GM12873 (cell line): ENCODE results near the gene CCDC89.

Experiments used
- TF ChIP-seq, protein P1 (sequence below): IDR thresholded peaks from 2 replicates; pipeline ENCODE4 v1.5.1; 2012; ENCODE audit warnings: low read depth, mild to moderate bottlenecking, moderate library complexity, low read length, control low read depth; ENCODE audit not compliant: insufficient read depth; ENCODE audit errors: missing control alignments

CCDC89 gene

DNA sequence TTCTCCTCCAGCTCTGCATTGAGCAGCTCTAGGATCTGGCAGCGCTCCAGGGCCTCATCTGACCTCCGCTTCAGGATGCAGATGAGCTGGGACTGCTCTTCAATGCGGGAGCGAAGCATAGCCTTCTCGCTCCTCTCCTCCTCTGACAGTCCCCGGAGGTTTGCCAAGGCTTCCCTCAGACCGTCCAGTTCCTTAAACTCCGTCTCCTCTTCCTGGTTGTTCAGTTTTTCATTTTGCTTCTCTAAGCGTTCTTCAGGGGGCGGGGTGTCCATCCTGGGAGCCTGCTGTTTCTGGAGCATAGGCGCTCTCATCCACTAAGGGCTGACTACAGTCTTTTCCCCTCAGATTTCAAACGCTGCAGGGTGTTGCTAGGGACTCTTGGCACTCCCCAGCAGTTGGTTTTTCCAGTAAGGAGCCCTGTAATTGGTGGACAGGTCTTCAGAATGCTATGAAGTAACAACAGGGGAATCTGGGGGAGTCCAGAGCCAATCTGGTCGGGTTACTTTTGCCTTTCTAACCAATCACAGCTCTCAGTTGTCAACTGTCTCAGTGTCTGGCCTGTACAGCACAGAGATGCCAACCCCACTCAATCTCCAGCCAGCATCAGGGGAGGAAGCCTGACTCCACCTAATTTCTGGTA, at the start of gene CCDC89:
CCDC89 (minus strand) TSS at position 376 of the 640 bp plus-strand sequence; CDS start at position 311, 65 bp downstream.
- TF ChIP-seq, protein P1, sequence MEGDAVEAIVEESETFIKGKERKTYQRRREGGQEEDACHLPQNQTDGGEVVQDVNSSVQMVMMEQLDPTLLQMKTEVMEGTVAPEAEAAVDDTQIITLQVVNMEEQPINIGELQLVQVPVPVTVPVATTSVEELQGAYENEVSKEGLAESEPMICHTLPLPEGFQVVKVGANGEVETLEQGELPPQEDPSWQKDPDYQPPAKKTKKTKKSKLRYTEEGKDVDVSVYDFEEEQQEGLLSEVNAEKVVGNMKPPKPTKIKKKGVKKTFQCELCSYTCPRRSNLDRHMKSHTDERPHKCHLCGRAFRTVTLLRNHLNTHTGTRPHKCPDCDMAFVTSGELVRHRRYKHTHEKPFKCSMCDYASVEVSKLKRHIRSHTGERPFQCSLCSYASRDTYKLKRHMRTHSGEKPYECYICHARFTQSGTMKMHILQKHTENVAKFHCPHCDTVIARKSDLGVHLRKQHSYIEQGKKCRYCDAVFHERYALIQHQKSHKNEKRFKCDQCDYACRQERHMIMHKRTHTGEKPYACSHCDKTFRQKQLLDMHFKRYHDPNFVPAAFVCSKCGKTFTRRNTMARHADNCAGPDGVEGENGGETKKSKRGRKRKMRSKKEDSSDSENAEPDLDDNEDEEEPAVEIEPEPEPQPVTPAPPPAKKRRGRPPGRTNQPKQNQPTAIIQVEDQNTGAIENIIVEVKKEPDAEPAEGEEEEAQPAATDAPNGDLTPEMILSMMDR: no peak

DNA sequence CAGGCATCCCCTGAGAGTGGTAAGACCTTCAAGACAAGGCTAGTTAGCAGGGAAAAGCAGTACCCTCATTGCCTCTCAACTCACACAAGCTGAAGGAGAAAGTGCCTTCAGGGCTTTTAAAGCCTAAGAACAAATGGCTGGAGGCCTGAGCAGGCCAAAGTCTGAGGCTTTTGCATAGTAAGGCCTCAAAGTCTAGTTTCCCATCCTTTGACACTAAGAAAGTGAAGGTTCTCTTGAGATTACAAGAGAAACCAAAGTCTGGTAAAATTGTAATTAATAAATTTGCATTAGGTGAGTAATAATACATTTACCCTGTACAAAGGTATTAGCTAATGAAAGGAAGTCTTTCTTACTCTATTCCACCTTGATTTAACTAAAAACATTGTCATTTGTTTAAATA, 47.0 kb upstream of the CCDC89 start:
- TF ChIP-seq, protein P1: no peak

DNA sequence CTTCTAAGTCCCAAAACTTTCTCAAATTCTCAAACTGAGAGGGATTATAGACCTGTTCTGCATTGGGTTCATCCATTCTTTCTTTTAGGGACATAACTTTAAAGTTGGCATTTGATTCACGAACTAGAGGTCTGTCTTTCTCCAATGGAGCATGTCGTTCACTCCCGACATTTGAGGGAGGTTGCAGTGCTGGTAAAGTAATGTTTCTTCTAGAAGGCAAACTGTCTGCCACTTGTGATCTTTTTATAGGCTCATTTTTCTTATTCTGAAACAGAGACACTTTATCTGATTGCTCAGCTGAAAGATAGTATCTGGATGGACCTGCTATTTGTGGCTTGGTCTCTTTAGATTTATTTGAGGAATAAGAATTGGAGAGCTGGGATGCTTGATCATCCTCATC, 40.4 kb upstream of the CCDC89 start:
- TF ChIP-seq, protein P1: no peak

DNA sequence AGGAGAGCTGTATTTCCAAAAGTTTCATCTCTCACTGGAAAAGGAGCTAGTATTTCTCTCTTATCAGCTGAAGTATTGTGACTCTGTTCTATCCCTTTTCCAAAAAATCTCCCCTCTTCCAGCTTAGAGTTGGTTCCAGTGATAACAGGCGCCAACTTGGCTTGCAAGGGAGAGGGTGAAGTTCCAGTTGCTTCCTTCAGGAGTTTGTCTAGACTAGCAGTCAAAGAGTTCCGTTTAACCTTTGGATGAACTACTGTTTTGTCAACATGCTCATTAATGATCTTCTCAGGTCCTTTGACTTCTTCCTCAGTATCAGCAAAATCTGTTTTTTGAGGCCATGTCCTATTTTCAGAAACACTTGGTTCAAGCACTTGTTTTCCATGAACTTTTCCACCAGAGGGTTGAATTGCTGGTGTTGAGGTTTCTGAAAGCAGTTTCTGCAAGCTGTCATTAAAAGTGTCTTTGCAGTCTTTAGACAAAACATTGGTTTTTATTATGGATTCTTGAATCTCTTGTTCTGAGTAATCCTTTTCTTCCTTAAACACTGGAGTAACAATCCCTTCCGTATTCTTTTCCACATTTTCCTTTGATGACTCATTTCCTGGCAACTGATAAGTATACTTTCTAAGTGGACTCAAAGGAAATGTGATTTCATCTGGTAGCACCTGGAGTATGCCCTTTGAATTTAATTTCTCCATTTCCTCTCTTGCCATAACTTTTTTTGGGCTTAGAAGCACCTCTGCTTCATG, 39.7 kb upstream of the CCDC89 start:
- TF ChIP-seq, protein P1: no peak

DNA sequence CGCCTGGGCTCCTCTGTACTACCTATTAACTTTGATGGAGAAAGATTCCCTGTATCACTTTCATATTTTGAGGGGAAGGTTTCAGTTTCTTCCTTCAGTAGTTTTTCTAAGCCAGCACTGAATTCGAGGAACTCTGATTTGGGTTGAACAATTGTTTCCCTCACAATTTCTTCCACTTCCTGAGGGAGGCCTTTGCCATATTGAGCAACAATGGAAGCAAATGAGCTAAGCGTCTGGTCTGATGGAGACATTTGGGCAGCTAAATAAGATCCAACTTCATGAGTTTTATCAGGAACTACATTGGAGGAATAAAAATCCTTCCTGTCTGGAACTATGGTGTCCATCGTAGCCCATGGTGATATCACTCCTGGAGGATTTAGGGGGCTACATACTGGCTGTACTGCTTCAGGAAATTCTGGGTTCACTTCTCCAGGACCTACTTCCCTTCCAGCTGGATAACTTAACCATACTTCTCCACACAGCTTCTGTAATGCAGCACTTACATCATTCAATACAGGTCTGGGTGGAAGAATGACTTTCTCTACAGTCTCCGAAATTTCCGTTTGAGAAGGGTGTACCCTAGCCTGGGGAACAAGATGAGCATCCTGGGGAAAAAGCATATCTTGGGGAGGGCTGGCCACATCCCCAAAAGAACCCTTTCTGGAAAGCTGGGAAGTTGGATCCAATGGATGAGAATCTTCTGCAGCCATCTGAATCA, 38.9 kb upstream of the CCDC89 start:
- TF ChIP-seq, protein P1: no peak

- TF ChIP-seq, protein P1: no peak
These were observed 37.1 kb upstream of the CCDC89 start for GRCh38 chr11:85723088-85723487.

- TF ChIP-seq, protein P1: no peak
These were observed 35.2 kb upstream of the CCDC89 start for GRCh38 chr11:85721191-85721590.
